K562 (cell line): ENCODE data around the gene WDR45B. TPM values are rescaled to one million over a fixed set of nuclear protein-coding genes. Genes with fewer than 3 reads are reported as not detected.

Source experiments
- ATAC-seq: fragments of 200-7000 bp; cut with Tn5 transposase; 3 replicates; pipeline ENCODE4 v1.9.1; 2020; ENCODE audit warnings: moderate library complexity
- BruUV-seq: library from RNA; stranded (reverse); fragments of 400-500 nt; replicated peaks from 2 replicates; lab custom pipeline; 2021; lab: Mats Ljungman, UMichigan
- CTCF ChIA-PET: fragments of 300-600 bp; formaldehyde crosslinking; extraction: SDS; loops from one replicate; lab custom pipeline; 2021; ENCODE audit warnings: low intra/inter-chr PET ratio; lab: Yijun Ruan, JAX
- POLR2A ChIA-PET: fragments of 300-600, 350-650 bp; sonication (Branson Sonifier 250); formaldehyde crosslinking; extraction: SDS; loops from one replicate; lab custom pipeline; 2021; ENCODE audit warnings: antibody characterized with exemption, inconsistent platforms; lab: Yijun Ruan, JAX
- DNase-seq, 4 experiments: peaks; one replicate each; pipeline versions ENCODE4 v3.0.0 to v3.0.0-alpha.2; 2011 to 2018; ENCODE audit warnings: low spot score in 3 of 4, mixed read lengths in 3 of 4; ENCODE audit errors: extremely low read depth in 1 of 4
- FAIRE-seq: peaks from 2 replicates; lab custom pipeline; 2011; peaks lifted over from hg19 to GRCh38; lab: Jason Lieb, UNC
- H2AFZ ChIP-seq: 2 replicates; pipeline ENCODE4 v1.6.0; 2011; ENCODE audit warnings: low read depth, low read length, control low read depth, inconsistent platforms
- H3K27ac ChIP-seq: fragments of 200-600 bp; 3 replicates; pipeline ENCODE4 v1.8.0; 2011; ENCODE audit warnings: low read depth, mild to moderate bottlenecking, control low read depth, inconsistent platforms, low read length, moderate library complexity, mixed read lengths; ENCODE audit errors: extremely low read depth
- H3K27me3 ChIP-seq, 2 experiments: fragments of 300-600 bp in 1 of 2; 2 replicates in 1 of 2; 3 replicates in 1 of 2; pipeline versions ENCODE4 v1.6.0 to v1.8.0; 2011; ENCODE audit warnings: inconsistent platforms in 2 of 2, low read length in 2 of 2, mild to moderate bottlenecking in 1 of 2, mixed read lengths in 1 of 2, moderate library complexity in 1 of 2; ENCODE audit not compliant: control insufficient read depth in 2 of 2, insufficient read depth in 2 of 2
- H3K36me3 ChIP-seq: fragments of 300-600 bp; 3 replicates; pipeline ENCODE4 v1.8.0; 2011; ENCODE audit warnings: mild to moderate bottlenecking, low read length, inconsistent platforms; ENCODE audit not compliant: control insufficient read depth, insufficient read depth
- H3K4me1 ChIP-seq, 2 experiments: fragments of 200-600 bp in 1 of 2; replicated peaks in 1 of 2; 2 replicates in 1 of 2; 3 replicates in 1 of 2; pipeline versions ENCODE4 v1.5.1 to v1.8.0; 2011; ENCODE audit warnings: inconsistent platforms in 2 of 2, low read length in 2 of 2, mild to moderate bottlenecking in 1 of 2, mixed read lengths in 1 of 2, moderate library complexity in 1 of 2; ENCODE audit not compliant: control insufficient read depth in 2 of 2, insufficient read depth in 2 of 2
- H3K4me2 ChIP-seq: 2 replicates; pipeline ENCODE4 v1.6.1; 2011; ENCODE audit warnings: low read length, control low read depth, inconsistent platforms, mixed read lengths; ENCODE audit not compliant: insufficient read depth
- H3K4me3 ChIP-seq: fragments of 200-600 bp; sonication (generic), shearing (Covaris generic); 2 replicates; pipeline ENCODE4 v1.5.1; 2016; ENCODE audit warnings: control low read depth, inconsistent platforms
- H3K79me2 ChIP-seq: fragments of 200-600 bp; 3 replicates; pipeline ENCODE4 v1.8.0; 2011; ENCODE audit warnings: low read length, inconsistent platforms; ENCODE audit not compliant: control insufficient read depth, insufficient read depth
- H3K9ac ChIP-seq, 2 experiments: 2 replicates each; pipeline versions ENCODE4 v1.6.0 to v1.6.1; 2011; ENCODE audit warnings: low read depth in 2 of 2, low read length in 2 of 2, control low read depth in 1 of 2, inconsistent platforms in 1 of 2, mild to moderate bottlenecking in 1 of 2, mixed read lengths in 1 of 2; ENCODE audit not compliant: insufficient read depth in 1 of 2
- H3K9me1 ChIP-seq: one replicate; pipeline ENCODE4 v1.6.0; 2011; ENCODE audit warnings: inconsistent platforms, mild to moderate bottlenecking, low read length, moderate library complexity; ENCODE audit not compliant: control insufficient read depth, insufficient read depth
- H3K9me3 ChIP-seq: replicated peaks from 2 replicates; pipeline ENCODE4 v1.5.1; 2011; ENCODE audit warnings: low read depth, low read length, inconsistent platforms; ENCODE audit not compliant: control insufficient read depth, insufficient read depth
- H4K20me1 ChIP-seq: replicated peaks from 2 replicates; pipeline ENCODE4 v1.6.1; 2011; ENCODE audit warnings: low read length, inconsistent platforms, mixed read lengths; ENCODE audit not compliant: control insufficient read depth, insufficient read depth
- ARHGAP35 ChIP-seq: fragments of 450-650 bp; IDR thresholded peaks from 2 replicates; pipeline ENCODE4 v1.6.1; 2018; ENCODE audit not compliant: partially characterized antibody
- ARID1B ChIP-seq: fragments of 450-650 bp; IDR thresholded peaks from 2 replicates; pipeline ENCODE4 v1.6.1; 2016; ENCODE audit warnings: antibody characterized with exemption, mild to moderate bottlenecking, inconsistent platforms
- ARNT ChIP-seq, 2 experiments: fragments of 450-650 bp; IDR thresholded peaks; 2 replicates each; pipeline ENCODE4 v1.6.1; 2016; ENCODE audit warnings: mild to moderate bottlenecking in 1 of 2
- BCL6 ChIP-seq: fragments of 250-450 bp; sonication (Bioruptor Pico); IDR thresholded peaks from 2 replicates; pipeline ENCODE4 v1.4.0; 2020
- CUX1 ChIP-seq: fragments of 200-800 bp; sonication (Bioruptor generic); IDR thresholded peaks from 2 replicates; pipeline ENCODE4 v1.6.1; 2016; ENCODE audit warnings: missing genetic modification characterization, missing compliant biosample characterization
- GTF2E2 ChIP-seq: fragments of 200-800 bp; sonication (Bioruptor generic); IDR thresholded peaks from 2 replicates; pipeline ENCODE4 v1.6.1; 2016; ENCODE audit warnings: missing genetic modification characterization, missing compliant biosample characterization
- HMG20A ChIP-seq: fragments of 450-650 bp; formaldehyde crosslinking; conservative IDR thresholded peaks from 2 replicates; pipeline ENCODE4 v1.4.0; 2020; ENCODE audit warnings: mild to moderate bottlenecking, mixed read lengths
- HMG20B ChIP-seq: fragments of 250-450 bp; sonication (Bioruptor Pico); IDR thresholded peaks from 2 replicates; pipeline ENCODE4 v1.5.0; 2021; ENCODE audit warnings: mild to moderate bottlenecking
- MTA3 ChIP-seq: fragments of 450-650 bp; formaldehyde crosslinking; IDR thresholded peaks from 2 replicates; pipeline ENCODE4 v1.6.1; 2017; ENCODE audit warnings: mild to moderate bottlenecking, borderline replicate concordance
- NR1H2 ChIP-seq: sonication (generic); formaldehyde crosslinking; IDR thresholded peaks from 2 replicates; pipeline ENCODE4 v1.4.0; 2020; ENCODE audit warnings: mild to moderate bottlenecking, missing genetic modification reagents
- SMARCA4 ChIP-seq: fragments of 450-650 bp; IDR thresholded peaks from 2 replicates; pipeline ENCODE4 v1.6.1; 2016
- ZSCAN32 ChIP-seq: fragments of 450-650 bp; formaldehyde crosslinking; IDR thresholded peaks from 2 replicates; pipeline ENCODE4 v1.4.0; 2020; ENCODE audit warnings: mild to moderate bottlenecking, moderate library complexity
- whole genome bisulfite sequencing: fragments of 100-300 bp; shearing (Covaris generic); methylation state at CpG from one replicate; pipeline ENCODE4 v1.1.6; 2016; ENCODE audit warnings: low coverage, mixed read lengths; ENCODE audit not compliant: insufficient coverage; ENCODE audit errors: missing lambda C conversion rate; 5-methylcytosine and 5-hydroxymethylcytosine counted together
- in situ Hi-C: fragments of 300-500 bp; cut with MboI; formaldehyde crosslinking; loops from 4 replicates; pipeline ENCODE4 v1.15.0; 2018; ENCODE audit warnings: inconsistent platforms, mixed read lengths
- intact Hi-C: fragments of 100-400 bp; cut with micrococcal nuclease; formaldehyde crosslinking; loops from 2 replicates; pipeline ENCODE4 v1.14.2; 2022
- polyA plus RNA-seq, 8 experiments: library from polyadenylated mRNA; depleted of rRNA in 4 of 8; stranded (reverse) in 5 of 8; unstranded in 3 of 8; fragments of >200 nt; fragmentation: Nextera tagmentation in 2 of 8; fragmentation: Illumina TruSeq in 1 of 8; extraction: Ambion mirVana in 2 of 8; extraction: Trizol in 1 of 8; gene quantifications; 2 replicates each; pipeline versions ENCODE4 v1.2.1 to v1.2.3, GENCODE V29; 2011 to 2014; ENCODE audit warnings: inconsistent platforms in 1 of 8, missing spikeins in 1 of 8
- total RNA-seq, 7 experiments: library from RNA; depleted of rRNA in 6 of 7; stranded (reverse); fragments of >200 nt in 6 of 7; fragmentation: Illumina TruSeq in 2 of 7; extraction: Trizol in 2 of 7; gene quantifications; 2 replicates each; pipeline versions ENCODE4 v1.2.1 to v1.2.3, GENCODE V29; 2011 to 2021; ENCODE audit warnings: low replicate concordance in 1 of 7
- TF ChIP-seq, protein P1 (sequence below): fragments of 250-450 bp; sonication (Bioruptor Pico); IDR thresholded peaks from 2 replicates; pipeline ENCODE4 v1.5.0; 2021; ENCODE audit warnings: mild to moderate bottlenecking, moderate library complexity
- TF ChIP-seq, protein P2 (sequence below): fragments of 250-450 bp; sonication (Bioruptor Pico); IDR thresholded peaks from 2 replicates; pipeline ENCODE4 v1.8.0; 2021; ENCODE audit warnings: moderate library complexity, mild to moderate bottlenecking, inconsistent platforms

The WDR45B gene
- total and polyA plus RNA-seq, 9 of the 15 experiments (the other 6 are each of a cell fraction or from before 2014, with no cell fraction given): 0.72 to 74.4 (median 35.9) TPM

GRCh38 chr17:82691714-82692113 lies 43.5 kb upstream of the WDR45B start:
- ATAC-seq: no peak
- H3K9me3 ChIP-seq: peaks cover 8% of the 10 kb centered on the region
- BruUV-seq: no TSS peak
- H3K9me1 ChIP-seq: no peaks in the 10 kb centered on the region
- H3K4me2 ChIP-seq: no peak overlapping the region
- no peak for DNase-seq
- no peaks in the 10 kb centered on the region for H3K36me3 ChIP-seq
- 0 out of 2 replicates have a peak, but pooled peaks cover 2% of the 10 kb centered on the region for H4K20me1 ChIP-seq
- ChIA-PET POLR2A (no interaction called here), CTCF (no interaction called here)
- H3K4me1 ChIP-seq: peaks cover 0 to 10% of the 10 kb centered on the region in 2 experiments; a peak in 2 of 5 replicates
- intact Hi-C loops (no loop called here), in situ Hi-C loops (no loop called here)
- H2AFZ ChIP-seq: no peak overlapping the region
- no peaks in the 10 kb centered on the region for H3K79me2 ChIP-seq
- no peak for FAIRE-seq
- H3K27ac ChIP-seq: no peak overlapping the region
- H3K4me3 ChIP-seq: no peak overlapping the region
- no peak overlapping the region; a peak in 1 of 4 replicates for H3K9ac ChIP-seq
- WGBS: 51% methylated on average over 11 of the region's 17 CpGs
- H3K27me3 ChIP-seq: peaks cover 4 to 22% of the 10 kb centered on the region in 2 experiments; a peak in 4 of 5 replicates
- no peak for TF ChIP-seq MTA3
- TF ChIP-seq BCL6 (CRISPR knock-in tag): no peak
- no peak for TF ChIP-seq HMG20B (CRISPR knock-in tag)
- no peak for TF ChIP-seq ARNT (IDR thresholded peaks at IDR 0.05)
- no peak for TF ChIP-seq ARID1B
- TF ChIP-seq ZSCAN32: no peak
- no peak for TF ChIP-seq CUX1 (CRISPR knock-in tag)
- no peak for TF ChIP-seq NR1H2 (CRISPR knock-in tag)
- TF ChIP-seq, protein P1, sequence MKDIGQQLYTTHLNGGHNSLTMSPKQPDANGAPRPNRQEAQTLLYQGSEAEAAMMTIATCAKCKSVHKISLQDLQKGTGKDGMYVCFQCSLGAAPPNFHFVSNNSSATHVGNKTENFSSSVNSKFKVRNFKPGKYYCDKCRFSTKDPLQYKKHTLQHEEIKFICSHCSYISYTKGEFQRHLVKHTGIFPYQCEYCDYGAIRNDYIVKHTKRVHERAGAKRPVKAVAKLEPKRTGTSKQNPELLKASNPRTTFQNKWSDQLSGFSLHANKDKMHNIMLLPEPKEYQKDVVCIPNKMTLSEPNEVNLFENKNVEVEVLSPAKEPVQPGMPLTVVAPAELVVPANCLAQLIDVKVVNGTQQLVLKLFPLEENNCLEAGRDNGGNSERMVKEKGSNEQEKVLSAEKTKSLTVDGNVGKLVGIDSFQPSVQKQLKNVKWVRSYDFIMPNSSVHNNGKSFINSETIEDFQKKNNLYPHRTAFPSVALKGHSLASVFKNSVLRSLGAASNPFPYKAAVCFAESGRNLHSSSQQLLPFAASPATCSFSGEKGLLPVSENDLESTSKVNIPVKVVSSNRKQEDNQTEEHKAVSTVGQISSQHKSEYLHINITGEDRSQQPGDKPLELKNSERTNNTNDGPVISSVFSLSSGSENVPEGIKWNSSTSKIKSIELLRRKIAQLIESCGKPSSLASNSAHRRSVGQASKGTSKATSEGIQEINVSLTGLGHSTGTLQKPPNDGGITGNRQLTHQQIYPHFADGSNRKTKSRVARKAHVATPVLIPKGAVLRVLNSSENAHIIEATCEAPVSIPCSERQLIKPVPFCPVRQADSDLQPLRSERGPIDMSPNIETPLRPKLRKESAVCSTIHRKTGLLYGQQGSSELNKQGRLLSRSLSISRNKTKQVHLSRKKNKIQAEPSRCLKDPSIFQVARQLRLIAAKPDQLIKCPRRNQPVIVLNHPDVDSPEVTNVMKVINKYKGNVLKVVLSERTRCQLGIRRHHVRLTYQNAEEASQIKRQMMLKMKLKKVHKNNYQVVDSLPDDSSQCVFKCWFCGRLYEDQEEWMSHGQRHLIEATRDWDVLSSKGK (CRISPR knock-in tag): no peak
- TF ChIP-seq, protein P2, sequence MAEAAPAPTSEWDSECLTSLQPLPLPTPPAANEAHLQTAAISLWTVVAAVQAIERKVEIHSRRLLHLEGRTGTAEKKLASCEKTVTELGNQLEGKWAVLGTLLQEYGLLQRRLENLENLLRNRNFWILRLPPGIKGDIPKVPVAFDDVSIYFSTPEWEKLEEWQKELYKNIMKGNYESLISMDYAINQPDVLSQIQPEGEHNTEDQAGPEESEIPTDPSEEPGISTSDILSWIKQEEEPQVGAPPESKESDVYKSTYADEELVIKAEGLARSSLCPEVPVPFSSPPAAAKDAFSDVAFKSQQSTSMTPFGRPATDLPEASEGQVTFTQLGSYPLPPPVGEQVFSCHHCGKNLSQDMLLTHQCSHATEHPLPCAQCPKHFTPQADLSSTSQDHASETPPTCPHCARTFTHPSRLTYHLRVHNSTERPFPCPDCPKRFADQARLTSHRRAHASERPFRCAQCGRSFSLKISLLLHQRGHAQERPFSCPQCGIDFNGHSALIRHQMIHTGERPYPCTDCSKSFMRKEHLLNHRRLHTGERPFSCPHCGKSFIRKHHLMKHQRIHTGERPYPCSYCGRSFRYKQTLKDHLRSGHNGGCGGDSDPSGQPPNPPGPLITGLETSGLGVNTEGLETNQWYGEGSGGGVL: no peak
- no peak for TF ChIP-seq SMARCA4
- no peak for TF ChIP-seq GTF2E2
- no peak for TF ChIP-seq HMG20A
- TF ChIP-seq ARHGAP35: no peak
